Measurements from ENCODE around the gene ELMO1. TPM values are rescaled to one million over a fixed set of nuclear protein-coding genes. Genes with fewer than 3 reads are reported as not detected.

ELMO1 gene
- total RNA-seq, 1 donor from 2014 or later = 60.1 TPM

- Histone ChIP-seq H3K27me3 (ENCODE audit: low read depth) (no peaks in the 10 kb centered on the region), H3K27ac (no peak overlapping the region), H3K36me3 (no peaks in the 10 kb centered on the region), H3K4me1 (peaks cover 36% of the 10 kb centered on the region), H3K9me3 (no peaks in the 10 kb centered on the region), H3K4me3 (no peak overlapping the region)
- DNase-seq (no peak), ATAC-seq (no peak)
- TF ChIP-seq CTCF (IDR thresholded peaks at IDR 0.05) = no peak
- intact Hi-C loops (cut with DNase I) = no loop called here
Measured at GRCh38 chr7:37415629-37416028, 33.0 kb downstream of the ELMO1 start.

- H3K36me3 ChIP-seq = no peaks in the 10 kb centered on the region
- ATAC-seq (no peak), DNase-seq (no peak)
- no peak for TF ChIP-seq CTCF (IDR thresholded peaks at IDR 0.05)
- H3K27me3 ChIP-seq (ENCODE audit: low read depth) = no peaks in the 10 kb centered on the region
- H3K4me3 ChIP-seq = no peak overlapping the region
- no peaks in the 10 kb centered on the region for H3K9me3 ChIP-seq
- no peak overlapping the region for H3K27ac ChIP-seq
- peaks cover 38% of the 10 kb centered on the region for H3K4me1 ChIP-seq
- intact Hi-C loops (cut with DNase I) = no loop called here
Measured at GRCh38 chr7:37414352-37414983, 34.2 kb downstream of the ELMO1 start.

- intact Hi-C loops (cut with DNase I) = no loop called here
- no peak overlapping the region for H3K4me3 ChIP-seq
- no peak for DNase-seq
- TF ChIP-seq CTCF (IDR thresholded peaks at IDR 0.05) = no peak
- H3K27me3 ChIP-seq (ENCODE audit: low read depth) = no peaks in the 10 kb centered on the region
- ATAC-seq = no peak
- no peaks in the 10 kb centered on the region for H3K36me3 ChIP-seq
- H3K4me1 ChIP-seq = peaks cover 53% of the 10 kb centered on the region
- no peak overlapping the region for H3K27ac ChIP-seq
- H3K9me3 ChIP-seq = no peaks in the 10 kb centered on the region
Measured at GRCh38 chr7:37411444-37412034, 37.1 kb downstream of the ELMO1 start.

GRCh38 chr7:37410305-37411229 is 38.1 kb downstream of the ELMO1 start:
- Histone ChIP-seq H3K4me1 (peaks cover 53% of the 10 kb centered on the region), H3K27me3 (ENCODE audit: low read depth) (no peaks in the 10 kb centered on the region), H3K9me3 (no peaks in the 10 kb centered on the region), H3K27ac (no peak overlapping the region), H3K4me3 (no peak overlapping the region), H3K36me3 (no peaks in the 10 kb centered on the region)
- peak; percentile 48 to 58 for ATAC-seq
- intact Hi-C loops (cut with DNase I) = no loop called here
- TF ChIP-seq CTCF (IDR thresholded peaks at IDR 0.05) = no peak
- no peak for DNase-seq

GRCh38 chr7:37409461-37409860 is 39.2 kb downstream of the ELMO1 start:
- H3K36me3 ChIP-seq = no peaks in the 10 kb centered on the region
- H3K4me1 ChIP-seq = peaks cover 59% of the 10 kb centered on the region
- no peak overlapping the region for H3K4me3 ChIP-seq
- no peaks in the 10 kb centered on the region for H3K27me3 ChIP-seq (ENCODE audit: low read depth)
- intact Hi-C loops (cut with DNase I) = no loop called here
- DNase-seq (no peak), ATAC-seq (peak in 1 of 2 donors; percentile 41)
- TF ChIP-seq CTCF (IDR thresholded peaks at IDR 0.05) = no peak
- peak overlapping the region; percentile 15 for H3K27ac ChIP-seq
- H3K9me3 ChIP-seq = no peaks in the 10 kb centered on the region

All from lower lobe of right lung (tissue), 2 donors.